ENCODE data around the gene RNF130.
"Not testable (repeated sequence)": the region's sequence is repeated elsewhere in the genome, so short reads cannot be mapped to it uniquely, and the experiment has no call there.

The RNF130 gene

DNA sequence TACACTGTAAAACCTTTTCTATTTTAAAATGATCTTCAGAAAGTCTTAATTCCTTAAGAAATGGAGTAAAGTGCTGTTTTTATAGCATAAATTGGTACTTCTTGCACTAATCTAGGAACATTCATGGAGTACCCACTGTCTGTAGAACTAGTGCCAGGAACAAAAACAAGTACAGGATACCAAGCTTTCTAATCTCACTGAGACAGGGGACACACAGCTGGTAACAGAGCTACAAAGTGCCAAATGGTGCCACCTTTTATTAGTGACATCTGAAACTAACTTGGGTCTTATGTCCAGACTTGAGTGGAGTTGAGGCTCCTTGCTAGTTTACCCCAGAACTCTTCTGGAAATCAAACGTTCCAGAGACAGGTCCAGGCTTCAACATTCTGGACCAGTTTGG, 57.9 kb downstream of the RNF130 start:
- DNase-seq: no peak

DNA sequence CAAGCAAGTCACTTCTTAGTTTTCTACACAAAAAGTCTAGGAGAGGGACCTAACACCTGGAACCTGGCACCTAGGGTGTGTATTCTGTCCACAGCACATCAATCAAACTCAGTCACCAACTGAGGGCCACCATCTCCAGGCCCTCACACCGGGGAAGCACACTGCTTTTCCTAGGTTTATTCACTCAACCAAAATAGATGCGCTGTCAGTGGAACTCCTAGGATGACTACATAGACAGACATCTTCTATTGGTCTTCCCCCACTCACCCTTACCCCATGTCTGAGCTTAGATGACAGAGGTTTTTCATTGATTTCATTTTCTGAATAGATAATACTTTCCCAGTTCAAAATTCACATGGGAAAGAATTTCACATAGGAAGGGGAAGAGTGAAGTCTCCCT, 59.2 kb downstream of the RNF130 start:
- no peak for DNase-seq

- DNase-seq: no peak
Observed at GRCh38 chr5:180010636-180011035, 60.9 kb downstream of the RNF130 start.

DNA sequence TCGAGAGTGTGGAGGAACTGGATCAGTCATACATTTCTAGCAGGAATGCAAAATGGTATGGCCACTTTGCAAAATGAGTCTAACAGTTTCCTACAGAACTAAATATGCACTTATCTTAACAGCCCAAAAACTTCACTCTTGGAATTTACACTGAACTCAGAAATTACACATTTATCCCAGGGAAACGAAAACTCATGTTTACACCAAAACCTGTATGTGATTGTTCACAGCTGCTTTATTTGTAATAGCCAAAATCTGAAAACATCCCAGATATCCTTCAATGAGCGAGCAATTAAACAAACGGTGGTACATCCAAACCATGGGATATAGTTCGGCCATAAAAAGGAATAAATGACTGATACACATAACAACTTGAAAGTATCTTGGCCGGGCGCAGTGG, 62.0 kb downstream of the RNF130 start:
- no peak for DNase-seq

DNA sequence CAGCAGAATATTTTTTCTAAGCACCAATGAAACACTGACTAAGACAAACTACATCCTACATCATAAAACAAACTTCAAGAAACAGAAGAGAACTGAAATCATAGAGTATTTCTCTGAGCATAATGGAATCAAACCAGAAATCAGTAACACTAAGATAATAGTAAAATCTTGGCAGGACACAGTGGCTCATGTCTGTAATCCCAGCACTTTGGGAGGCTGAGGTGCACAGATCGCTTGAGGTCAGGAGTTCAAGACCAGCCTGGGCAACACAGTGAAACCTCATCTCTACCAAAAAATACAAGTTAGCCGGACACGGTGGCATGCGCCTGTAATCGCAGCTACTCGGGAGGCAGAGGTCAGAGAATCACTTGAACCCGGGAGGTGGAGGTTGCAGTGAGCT, 63.1 kb downstream of the RNF130 start:
- DNase-seq: no peak

DNA sequence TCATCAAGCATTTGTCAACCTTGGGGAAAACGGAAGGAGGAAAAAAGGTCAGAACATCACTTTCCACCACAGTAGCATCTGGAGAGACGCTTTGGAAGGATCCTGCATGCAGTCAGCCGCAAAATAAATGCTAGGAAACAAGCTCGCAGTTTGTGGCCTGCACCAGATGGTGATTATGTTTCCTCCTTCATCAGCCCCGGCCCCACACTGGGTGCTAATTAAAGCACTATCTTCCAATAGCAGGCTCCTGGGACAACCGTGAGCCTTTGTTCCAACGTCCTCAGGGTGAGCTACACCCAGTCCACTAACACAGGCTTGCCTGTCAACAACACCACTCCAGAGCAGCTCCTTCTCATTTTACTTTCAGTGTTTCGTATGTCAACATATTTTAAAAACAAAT, 64.0 kb downstream of the RNF130 start:
- no peak for DNase-seq

DNA sequence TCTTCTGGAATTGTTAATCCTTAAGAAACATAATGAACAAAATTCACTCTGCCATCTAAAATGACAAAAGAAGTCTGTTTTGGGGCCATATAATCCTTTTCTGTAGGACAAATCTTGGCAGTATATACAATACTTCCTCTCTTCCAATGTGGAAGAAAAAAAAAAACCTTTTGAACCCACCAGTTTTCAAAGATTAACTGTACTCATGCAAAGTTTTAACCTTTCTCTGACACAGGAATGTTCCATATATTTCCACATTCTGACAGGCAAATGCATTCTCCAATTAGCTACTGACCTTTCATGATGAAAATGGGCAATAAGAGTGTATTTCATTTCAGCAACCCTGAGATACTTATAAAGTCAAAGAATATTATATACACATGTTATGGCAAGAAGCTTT, 65.4 kb downstream of the RNF130 start:
- DNase-seq: no peak

- DNase-seq: no peak
Observed at GRCh38 chr5:180003127-180003526, 68.4 kb downstream of the RNF130 start.

DNA sequence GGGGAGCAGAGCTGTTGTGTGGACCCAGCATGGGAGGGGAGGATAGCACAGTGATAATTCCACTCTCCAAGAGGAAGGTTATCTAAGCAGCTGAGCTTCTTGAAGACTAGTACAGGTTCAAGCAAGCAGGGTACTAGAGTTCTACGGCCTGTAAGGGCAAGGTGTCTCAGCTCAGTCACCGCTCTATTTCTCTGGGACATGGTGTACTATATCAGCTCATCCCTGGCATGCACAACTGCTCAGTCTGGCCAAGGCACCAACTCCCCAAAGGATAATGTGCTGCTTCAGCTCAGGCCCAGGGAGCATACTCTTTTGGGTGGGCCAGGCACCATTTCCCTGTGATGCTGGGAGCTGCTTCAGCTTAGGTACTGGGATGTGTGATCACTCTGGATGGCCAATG, 69.8 kb downstream of the RNF130 start:
- DNase-seq: no peak

DNA sequence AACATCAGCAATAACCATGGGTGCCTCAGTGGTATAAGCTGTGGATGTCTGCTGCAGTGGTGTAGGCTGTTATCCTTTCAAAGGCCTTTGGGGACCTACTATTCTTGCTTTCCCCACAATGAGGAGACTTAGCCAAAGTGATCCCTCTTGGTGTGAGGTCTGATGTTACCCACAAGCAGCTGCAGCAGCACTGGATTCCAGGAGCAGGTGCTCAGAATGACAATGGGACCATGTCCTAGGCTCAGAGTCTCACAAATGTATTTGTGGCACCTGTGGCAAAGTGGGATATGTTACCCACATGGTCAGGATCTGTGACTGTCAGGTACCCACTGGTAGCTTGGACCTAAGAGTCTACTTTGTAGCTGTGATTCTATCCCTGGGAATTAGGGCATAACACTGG, 70.4 kb downstream of the RNF130 start:
- DNase-seq: no peak

DNA sequence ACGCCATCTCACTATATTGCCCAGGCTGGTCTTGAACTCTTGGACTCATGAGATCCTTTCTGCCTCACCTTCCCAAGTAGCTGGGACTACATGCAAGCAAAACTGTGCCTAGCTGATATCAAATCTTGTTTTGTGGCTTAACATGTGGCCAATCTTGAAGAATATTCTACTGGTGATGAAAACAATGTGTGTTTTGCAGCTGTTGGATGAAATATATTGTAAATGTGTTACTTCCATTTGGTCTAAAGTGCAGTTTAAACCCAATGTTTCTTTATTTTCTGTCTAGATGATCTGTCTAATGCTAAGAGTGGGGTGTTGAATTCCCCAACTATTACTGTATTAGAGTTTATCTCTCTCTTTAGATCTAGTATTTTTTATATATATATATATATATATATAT, 73.1 kb downstream of the RNF130 start:
- DNase-seq: no peak

GRCh38 chr5:179994583-179995323, 76.8 kb downstream of the RNF130 start:
- DNase-seq: no peak

- DNase-seq: not testable (repeated sequence)
Observed at GRCh38 chr5:179992855-179993254, 78.7 kb downstream of the RNF130 start.

- DNase-seq: no peak
Observed at GRCh38 chr5:179991106-179991505, 80.5 kb downstream of the RNF130 start.

GRCh38 chr5:179990525-179990924, 81.0 kb downstream of the RNF130 start:
- DNase-seq: not testable (repeated sequence)

DNA sequence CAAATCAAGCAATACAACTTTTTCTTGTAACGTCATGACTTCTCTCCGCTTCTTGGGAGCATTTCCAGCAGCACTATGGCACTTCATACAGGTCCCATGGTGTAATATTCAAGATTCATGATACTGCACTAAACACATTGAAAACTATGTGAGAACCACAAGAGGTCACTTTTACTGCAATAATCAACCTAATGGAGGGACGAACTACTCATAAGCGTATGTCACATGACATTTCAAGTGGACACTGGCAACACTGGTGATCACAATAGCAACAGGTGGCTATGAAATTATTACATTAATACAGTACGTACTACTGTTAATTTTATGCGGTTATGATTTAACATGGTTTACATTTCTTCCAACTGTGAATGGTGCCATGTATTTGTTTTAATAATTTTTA, 85.2 kb downstream of the RNF130 start:
- DNase-seq: no peak

DNA sequence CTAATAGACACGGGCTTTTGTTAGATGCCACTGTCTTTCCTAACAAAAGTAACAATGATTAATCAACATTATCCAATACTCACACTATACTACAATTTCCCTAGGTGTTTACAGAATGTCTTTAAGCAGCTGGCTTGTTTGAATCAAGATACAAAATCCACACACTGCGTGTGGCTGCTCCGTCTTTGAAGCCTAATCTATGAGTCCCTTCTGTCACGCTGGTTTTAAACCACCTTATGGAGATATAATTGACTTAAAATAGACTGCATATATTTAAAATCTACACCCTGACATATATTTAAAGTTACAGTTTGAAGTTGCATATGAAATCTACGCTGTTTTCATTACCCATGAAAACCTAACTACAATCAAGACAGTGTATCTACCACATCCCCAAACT, 89.9 kb downstream of the RNF130 start:
- DNase-seq: no peak

DNA sequence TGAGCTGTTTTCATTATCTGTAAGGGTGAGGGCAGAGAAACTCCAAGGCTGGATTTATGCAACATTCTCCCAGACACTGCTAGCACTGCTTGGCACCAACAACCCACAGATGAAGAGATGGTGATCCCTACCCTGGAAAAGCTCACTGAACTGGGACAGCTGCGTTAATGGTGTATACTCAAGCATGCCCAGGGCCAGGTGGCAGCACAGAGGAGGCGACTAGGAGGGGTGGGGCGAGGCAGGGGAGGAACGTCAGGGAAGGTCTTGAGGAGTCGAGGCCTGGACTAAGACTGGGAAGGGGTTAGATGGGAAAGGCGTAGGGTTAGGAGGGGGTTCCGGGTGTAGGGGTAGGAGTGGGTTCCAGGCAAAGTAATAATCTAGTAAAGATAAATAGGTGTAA, 90.8 kb downstream of the RNF130 start:
- no peak for DNase-seq

DNA sequence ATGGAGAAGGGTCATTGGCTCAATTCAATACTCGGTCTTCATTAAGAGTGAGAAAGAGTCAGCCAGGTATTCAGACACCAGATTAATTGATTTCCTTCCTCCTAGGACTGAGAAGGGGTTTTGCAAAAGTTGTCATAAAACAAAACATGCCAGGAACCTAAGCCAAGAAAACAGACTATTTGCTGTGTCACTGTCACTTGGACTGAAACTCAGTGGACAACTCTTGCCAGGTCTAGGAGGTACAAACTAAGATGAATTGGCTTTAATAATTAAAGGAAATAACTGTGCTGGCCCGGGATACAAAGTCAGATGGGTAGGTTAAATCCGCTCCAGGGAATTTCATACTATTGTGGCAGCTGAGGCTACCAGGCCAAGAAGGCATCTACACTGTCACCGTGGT, 92.8 kb downstream of the RNF130 start:
- DNase-seq: no peak

- DNase-seq: no peak
Observed at GRCh38 chr5:179975713-179976134, 95.8 kb downstream of the RNF130 start.

- DNase-seq: no peak
Observed at GRCh38 chr5:179974946-179975712, 96.4 kb downstream of the RNF130 start.

DNA sequence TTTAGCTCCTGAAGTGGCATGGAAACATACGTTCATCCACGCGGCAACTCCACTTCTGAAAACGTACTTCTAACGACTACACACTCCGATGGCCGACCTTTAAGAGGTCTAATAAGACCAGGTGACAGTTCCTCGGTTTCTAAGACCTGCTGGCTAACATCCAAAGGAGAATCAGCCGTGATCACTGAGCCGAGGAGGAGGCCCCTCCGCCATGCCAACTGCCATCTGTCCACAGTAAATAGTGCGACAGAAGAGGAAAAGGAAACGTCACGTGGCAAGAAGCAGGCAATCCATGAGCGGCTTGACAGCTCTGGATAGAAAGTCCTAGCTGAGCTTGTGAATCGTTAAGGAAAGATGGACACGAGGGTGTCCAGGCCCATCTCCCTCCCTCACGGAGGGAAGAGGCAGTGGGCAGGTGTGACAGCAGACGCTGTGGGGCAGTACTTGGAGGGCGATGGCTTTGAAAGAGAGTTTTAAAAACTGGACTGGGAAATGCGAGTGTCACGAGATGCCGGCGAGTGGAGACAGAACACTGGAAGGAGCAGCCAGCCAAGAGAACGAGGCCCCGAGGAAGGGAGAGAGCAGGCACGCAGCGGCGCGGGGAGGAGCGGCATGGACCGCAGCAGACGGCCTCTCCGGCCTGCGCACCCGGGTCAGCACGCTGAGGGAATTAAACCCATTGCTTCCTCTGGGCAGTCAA, 97.2 kb downstream of the RNF130 start:
- no peak for DNase-seq

GRCh38 chr5:179973391-179973790, 98.2 kb downstream of the RNF130 start:
- no peak for DNase-seq

DNA sequence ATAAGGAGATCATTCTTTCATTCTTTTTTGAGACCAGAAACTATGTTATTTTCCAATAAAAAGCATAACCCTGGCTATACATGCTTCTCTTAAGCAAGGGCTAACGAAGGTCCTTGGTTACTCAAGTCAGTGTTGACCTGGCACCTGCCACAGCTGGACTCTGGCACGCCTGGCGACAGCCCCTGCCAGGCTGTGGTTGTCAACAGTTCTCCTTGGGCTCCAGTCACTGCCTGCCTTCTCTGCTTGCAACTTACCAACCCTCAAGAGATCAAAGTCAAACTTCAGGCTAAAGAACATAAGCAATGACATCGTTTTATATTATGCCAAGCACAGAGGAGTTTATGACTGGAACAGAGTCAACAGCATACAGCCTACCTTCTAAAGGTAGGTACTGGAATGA, 102.4 kb downstream of the RNF130 start:
- DNase-seq: no peak
